ENCODE data around the gene NBDY.
"Not testable (repeated sequence)": the region's sequence is repeated elsewhere in the genome, so short reads cannot be mapped to it uniquely, and the experiment has no call there.

The NBDY gene

DNA sequence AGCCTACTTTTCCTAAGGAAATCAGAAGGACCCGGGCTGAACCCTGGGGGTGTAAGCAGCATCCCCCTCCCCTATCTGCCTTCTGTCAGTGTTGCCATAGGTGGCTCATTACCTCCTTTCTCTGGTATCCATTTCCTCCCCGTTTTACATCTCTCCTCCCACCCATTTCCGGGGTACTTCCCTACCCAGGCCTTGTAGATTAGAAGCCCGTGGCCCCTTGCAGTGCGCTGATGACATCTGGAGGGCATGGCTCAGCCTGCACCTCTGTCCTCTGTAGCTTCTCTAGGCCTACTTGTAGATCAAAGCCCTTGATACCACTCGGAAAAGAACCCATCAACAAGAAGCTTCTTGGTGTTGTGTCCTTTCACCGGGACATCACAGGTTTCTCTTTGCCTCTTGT lies 71.8 kb downstream of the NBDY start:
- DNase-seq (ENCODE audit: low read depth) = no peak

DNA sequence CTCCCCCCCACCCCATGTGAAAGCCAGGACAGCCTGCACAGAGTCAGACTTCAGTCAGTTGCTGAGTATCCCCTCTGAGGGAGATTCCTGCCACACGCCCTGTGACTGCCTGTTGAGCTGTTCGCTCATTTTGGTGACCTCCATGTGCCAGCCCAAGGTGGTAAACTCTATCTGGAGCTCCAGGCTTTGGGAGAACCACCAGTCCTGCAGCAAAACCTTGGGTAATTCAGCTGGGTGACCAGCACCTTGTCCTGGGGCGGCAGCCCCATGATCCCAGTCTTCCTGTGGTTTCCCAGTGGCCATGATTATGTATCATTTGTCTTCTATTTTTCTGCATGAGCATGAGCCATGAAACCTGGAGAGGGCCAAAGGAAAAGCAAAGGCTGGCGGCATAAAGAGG lies 73.4 kb downstream of the NBDY start:
- DNase-seq (ENCODE audit: low read depth) = no peak

DNA sequence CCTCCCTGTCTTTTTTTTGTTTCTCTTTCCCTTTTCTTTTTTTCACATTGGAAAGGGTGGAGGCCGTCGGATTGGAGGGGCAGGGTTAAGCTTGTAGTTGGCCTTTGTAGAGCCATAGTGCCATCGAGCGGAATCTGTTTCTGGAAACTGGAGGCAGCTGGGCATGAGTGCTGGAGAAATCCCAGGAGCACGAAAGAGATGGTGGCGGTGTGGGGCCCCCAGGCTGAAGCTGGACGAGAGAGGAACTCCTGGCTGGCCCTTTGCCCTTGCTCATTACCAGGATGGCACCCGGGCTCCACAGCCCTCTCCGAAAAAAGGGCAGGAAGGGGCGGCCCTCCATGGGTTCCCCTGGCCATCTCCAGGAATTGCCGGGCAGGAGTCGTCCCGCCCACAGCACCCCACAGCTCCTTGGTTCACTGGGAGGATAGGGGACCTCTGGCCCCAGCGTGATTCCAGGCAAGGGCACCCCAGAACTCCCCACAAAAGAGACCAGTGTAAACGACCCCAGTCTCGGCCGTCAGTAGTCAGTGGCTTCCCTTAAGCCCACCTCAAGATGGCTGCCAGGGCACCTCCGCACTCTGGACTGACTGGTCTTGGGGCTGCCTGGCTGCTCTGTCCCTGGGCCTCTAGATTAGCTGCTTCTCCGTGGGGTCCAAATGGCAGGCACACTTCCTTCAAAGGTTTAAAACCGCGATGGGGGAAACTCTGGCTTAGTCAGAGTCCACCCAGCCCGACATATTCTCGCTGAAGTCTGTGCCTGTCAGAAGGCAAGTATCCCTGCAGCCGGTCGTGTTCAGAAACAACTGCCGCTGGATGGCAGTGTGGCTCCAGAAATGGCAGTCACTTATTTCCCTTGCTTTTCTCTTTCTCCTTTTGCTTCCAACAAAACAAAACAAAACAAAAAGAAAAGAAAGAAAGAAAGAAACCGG lies 74.1 kb downstream of the NBDY start:
- no peak for DNase-seq (ENCODE audit: low read depth)

DNA sequence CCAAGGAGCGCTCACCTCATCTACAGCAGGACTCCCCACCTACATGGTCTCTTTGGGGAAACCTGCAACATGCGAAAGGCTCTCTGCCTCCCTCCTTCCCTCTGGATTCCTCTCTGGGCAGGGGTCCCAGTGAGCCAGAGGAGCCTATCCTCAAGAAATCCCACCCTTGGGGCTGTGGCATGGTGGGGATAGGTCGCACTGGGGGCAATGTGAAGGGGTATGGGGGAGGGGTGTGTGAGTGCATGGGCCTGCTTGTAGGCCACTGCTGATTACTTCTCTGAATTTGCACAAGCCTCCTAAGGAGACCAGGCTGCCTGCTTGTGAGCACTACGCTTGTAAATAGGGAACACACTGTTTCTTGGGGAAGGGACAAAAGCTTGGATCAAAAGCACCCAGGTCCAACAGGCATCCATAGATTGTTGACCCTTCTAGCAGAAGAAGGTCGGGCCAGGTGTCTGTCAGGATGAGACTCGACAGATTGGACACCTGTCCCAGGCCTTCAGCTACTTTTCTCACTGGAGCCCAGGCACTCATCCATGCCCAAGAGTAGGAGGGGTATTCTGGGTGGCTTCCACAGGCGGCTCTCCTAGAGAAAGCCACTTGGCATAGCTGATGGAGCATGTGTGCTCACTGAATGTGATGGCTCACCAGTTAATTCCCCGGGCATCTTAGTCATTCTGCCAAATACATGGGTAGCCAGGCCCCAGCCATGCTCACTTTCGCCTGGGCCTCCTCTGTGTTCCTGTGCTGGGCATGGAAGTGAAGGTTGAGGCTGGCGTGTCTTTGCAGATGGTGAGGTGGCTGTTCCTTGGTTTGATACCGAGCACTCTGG lies 75.0 kb downstream of the NBDY start:
- no peak for DNase-seq (ENCODE audit: low read depth)

GRCh38 chrX:56804867-56805266 lies 75.8 kb downstream of the NBDY start:
- DNase-seq (ENCODE audit: low read depth) = no peak

- no peak for DNase-seq (ENCODE audit: low read depth)
These were observed 76.4 kb downstream of the NBDY start for GRCh38 chrX:56805399-56805798.

DNA sequence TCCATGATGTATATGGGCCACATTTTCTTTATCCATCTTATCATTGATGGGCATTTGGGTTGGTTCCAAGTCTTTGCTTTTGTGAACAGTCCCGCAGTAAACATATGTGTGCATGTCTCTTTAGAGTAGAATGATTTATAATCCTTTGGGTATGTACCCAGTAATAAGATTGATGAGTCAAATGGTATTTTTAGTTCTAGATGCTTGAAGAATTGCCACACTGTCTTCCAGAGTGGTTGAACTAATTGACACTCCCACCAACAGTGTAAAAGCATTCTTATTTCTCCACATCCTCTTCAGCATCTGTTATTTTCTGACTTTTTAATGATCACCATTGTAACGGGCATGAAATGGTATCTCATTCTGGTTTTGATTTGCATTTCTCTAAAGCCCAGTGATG lies 77.1 kb downstream of the NBDY start:
- not testable (repeated sequence) for DNase-seq (ENCODE audit: low read depth)

- DNase-seq (ENCODE audit: low read depth) = no peak
These were observed 82.6 kb downstream of the NBDY start for GRCh38 chrX:56811599-56811998.

DNA sequence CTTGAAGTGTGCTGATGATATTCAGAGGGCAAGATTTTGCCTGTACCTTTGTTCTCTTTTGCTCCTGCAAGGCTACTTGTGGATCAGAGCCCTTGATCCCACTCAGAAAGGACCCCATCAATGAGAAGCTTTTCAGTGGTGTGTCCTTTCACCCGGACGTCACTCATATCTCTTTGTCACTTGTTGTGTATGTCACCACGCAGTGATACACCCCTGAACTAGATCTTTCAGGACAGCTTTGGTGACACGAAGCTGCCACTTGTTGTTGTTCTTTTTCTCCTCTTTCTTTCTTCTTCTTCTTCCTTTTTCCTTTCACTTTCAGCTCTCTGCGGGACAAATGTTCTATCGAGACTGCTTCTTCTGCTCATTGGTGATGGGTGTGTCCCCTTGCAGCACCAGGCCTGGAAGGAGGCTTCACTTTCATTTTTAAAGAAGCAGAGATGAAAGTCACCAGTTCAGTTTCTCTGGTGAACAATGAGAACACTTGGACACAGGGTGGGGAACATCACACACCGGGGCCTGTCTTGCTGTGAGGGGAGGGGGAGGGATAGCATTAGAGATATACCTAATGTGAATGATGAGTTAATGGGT lies 83.6 kb downstream of the NBDY start:
- DNase-seq (ENCODE audit: low read depth) = no peak

DNA sequence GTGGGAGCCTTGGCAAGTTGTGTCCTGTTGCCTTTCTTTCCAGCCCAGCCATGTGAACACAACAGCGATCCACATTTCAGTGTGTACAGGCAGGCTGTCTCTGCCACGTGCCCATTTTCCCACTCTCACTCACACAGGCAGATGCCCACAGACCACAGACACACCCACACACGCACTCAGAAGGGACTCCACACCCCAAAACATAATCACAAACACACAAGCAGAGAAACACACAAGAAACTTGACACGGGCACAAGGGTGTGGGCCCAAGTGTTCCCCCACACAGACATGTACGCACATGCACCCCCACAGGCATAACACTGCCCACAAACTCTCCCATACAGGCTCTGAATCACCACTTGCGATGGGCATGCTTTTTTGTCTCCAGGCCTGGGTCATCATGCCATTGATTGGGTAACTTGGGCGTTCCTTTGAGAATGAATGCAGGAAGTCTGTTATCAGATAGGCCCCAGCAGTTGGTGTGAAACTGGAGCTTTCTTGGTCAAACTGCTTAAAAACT lies 84.3 kb downstream of the NBDY start:
- DNase-seq (ENCODE audit: low read depth) = no peak

DNA sequence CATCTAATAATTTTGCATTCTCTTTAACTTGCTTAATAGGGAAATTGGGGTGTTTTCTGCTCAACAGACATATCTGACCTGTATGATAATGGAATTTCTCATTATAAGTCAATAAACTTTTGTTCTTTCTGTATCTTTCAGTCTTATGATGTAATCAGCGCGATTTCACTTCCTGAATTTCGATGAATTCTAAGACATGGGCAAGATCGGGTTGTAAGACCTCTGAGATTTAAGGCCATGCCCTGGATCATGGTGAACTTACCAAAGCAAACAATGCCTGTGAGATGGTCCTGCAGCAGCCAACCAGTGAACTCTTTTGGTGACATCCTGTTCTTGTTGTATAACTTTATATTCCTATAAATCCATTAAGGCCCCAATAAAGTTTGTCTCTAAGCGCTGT lies 88.1 kb downstream of the NBDY start:
- DNase-seq (ENCODE audit: low read depth) = no peak

DNA sequence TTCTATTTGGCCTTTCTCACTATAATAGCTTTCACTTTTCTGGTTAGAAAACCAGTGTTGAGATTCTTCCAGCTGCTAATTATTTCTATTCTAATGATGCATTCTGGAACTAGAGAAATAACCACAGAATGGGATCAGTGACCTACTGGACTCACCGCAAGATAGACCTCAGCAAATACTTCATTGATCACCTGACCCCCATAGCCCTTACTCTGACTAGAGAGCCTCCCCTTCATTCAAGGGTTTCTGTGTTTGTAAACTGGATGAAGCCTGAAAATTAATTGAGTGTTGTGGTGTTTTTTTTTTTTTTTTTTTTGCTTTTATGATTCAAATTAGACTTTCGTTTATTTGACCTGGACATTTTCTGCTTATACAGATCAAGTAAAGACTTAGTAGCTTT lies 97.0 kb downstream of the NBDY start:
- DNase-seq (ENCODE audit: low read depth) = no peak

- DNase-seq (ENCODE audit: low read depth) = no peak
These were observed 104.6 kb downstream of the NBDY start for GRCh38 chrX:56833626-56834025.

GRCh38 chrX:56853436-56853835 lies 124.4 kb downstream of the NBDY start:
- no peak for DNase-seq (ENCODE audit: low read depth)

- no peak for DNase-seq (ENCODE audit: low read depth)
These were observed 128.0 kb downstream of the NBDY start for GRCh38 chrX:56857042-56857441.

GRCh38 chrX:56860888-56861287 lies 131.8 kb downstream of the NBDY start:
- DNase-seq (ENCODE audit: low read depth) = no peak

Measured in stimulated activated CD8-positive, alpha-beta memory T cell treated with anti-CD3 and anti-CD28 coated beads, Interleukin-15, amount 100 ng/mL, for 24 hours (primary cell).